Skeletal muscle satellite cell (primary cell): ENCODE results near the gene ACVR1B.
A peak's percentile ranks its signal among the peaks of the same experiment; 100 is the strongest.

Experiments used
- H3K27me3 ChIP-seq: 2 replicates; pipeline ENCODE4 v1.7.0; 2013; ENCODE audit warnings: low read length; ENCODE audit not compliant: control insufficient read depth, insufficient read depth
- H3K36me3 ChIP-seq: 2 replicates; pipeline ENCODE4 v1.7.0; 2013; ENCODE audit warnings: mild to moderate bottlenecking, control low read depth, low read length; ENCODE audit not compliant: insufficient read depth
- H3K4me1 ChIP-seq: 2 replicates; pipeline ENCODE4 v1.7.0; 2013; ENCODE audit warnings: low read length; ENCODE audit not compliant: control insufficient read depth, insufficient read depth
- H3K4me2 ChIP-seq: 2 replicates; pipeline ENCODE4 v1.7.0; 2013; ENCODE audit warnings: mild to moderate bottlenecking, low read length
- H3K4me3 ChIP-seq: 2 replicates; pipeline ENCODE4 v1.7.0; 2013; ENCODE audit warnings: low read length
- H3K9ac ChIP-seq: 2 replicates; pipeline ENCODE4 v1.7.0; 2013; ENCODE audit warnings: mild to moderate bottlenecking, low read depth, low read length, moderate library complexity
- H3K9me3 ChIP-seq: replicated peaks from 2 replicates; pipeline ENCODE4 v1.7.0; 2013; ENCODE audit warnings: mild to moderate bottlenecking, control low read depth, low read length

The ACVR1B gene

DNA sequence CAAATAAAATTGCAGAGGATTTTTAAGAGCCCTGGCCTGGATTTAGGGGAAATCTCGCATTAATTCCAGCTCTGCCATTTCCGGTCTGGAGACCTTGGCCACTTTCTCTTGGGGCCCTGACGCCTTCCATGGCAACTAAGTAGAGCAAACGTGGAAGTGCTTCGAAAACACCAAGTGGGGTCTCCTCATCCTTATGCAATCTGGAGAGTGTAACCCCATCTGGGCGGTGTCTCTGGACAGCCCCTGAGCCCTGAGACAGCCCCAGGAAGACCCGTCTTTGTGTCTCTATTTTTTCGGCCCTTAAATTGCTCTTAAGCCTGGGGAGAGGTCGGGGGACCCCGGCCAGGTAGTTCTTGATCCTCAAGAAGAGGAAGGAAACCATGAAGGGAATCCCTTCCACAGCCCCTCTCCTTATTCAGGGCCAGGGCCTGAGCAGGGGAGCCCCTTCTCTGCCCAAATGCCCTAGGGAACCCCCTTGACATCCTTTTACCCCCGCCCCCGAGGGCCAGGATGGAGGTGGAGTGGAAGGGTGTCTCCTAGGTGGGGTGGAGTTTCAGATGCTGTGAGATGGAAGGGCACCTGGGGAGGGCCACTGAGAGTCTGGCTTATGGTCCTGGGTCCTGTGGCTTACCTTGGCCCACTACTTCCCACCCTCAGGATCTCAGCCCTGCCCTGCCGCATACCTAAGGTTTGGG, 82.1 kb downstream of the ACVR1B start:
- peak overlapping the region; percentile 84 for H3K4me2 ChIP-seq
- H3K4me1 ChIP-seq = peaks cover 29% of the 10 kb centered on the region
- H3K4me3 ChIP-seq = peak overlapping the region; percentile 67
- no peaks in the 10 kb centered on the region for H3K9me3 ChIP-seq
- peak overlapping the region; percentile 88 for H3K9ac ChIP-seq
- no peaks in the 10 kb centered on the region for H3K27me3 ChIP-seq
- no peaks in the 10 kb centered on the region for H3K36me3 ChIP-seq

DNA sequence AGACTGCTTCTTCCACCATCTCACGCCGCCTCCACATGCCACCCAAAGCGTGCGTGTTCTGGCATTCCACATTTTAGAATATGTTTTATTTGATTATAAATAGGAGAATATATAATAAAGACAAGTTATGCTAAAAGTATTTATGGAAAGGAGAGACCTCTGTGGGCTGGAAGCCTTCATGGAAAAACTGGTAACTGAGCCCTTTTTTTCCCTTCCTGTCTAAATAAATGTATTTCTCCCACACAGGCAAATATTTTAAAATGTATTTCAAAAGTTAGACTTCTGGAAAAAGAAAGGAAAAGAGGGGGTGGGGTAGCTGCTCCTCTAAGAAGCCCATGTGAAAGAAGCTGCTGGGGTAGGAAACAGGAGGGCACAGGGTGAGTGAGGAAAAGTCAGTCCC, 83.7 kb downstream of the ACVR1B start:
- Histone ChIP-seq H3K9ac (no peak overlapping the region), H3K4me3 (no peak overlapping the region), H3K27me3 (no peaks in the 10 kb centered on the region), H3K9me3 (no peaks in the 10 kb centered on the region), H3K36me3 (no peaks in the 10 kb centered on the region), H3K4me2 (no peak overlapping the region), H3K4me1 (peaks cover 27% of the 10 kb centered on the region)

DNA sequence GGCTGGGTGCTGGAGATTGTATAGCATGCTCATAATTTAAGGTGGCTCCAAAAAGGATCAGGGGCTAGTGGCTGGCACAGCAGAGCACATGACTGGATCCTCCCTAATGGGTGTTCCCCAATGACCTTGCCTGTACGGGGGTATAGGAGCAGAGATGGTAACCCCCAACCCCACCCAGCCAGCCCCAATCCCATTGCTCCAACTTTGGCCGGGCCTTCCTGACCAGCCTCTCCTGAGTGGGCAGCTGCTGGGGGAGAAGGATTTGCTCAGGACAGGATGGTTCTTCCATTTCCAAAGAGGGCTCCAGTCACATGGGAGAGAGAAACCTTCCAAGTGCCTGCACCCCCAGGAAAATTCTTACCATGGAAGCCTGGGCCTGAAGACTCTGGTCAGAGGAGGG, 84.4 kb downstream of the ACVR1B start:
- Histone ChIP-seq H3K36me3 (no peaks in the 10 kb centered on the region), H3K9ac (peak overlapping the region; percentile 81), H3K9me3 (no peaks in the 10 kb centered on the region), H3K4me1 (peaks cover 27% of the 10 kb centered on the region), H3K4me2 (no peak overlapping the region), H3K27me3 (no peaks in the 10 kb centered on the region), H3K4me3 (no peak overlapping the region)

DNA sequence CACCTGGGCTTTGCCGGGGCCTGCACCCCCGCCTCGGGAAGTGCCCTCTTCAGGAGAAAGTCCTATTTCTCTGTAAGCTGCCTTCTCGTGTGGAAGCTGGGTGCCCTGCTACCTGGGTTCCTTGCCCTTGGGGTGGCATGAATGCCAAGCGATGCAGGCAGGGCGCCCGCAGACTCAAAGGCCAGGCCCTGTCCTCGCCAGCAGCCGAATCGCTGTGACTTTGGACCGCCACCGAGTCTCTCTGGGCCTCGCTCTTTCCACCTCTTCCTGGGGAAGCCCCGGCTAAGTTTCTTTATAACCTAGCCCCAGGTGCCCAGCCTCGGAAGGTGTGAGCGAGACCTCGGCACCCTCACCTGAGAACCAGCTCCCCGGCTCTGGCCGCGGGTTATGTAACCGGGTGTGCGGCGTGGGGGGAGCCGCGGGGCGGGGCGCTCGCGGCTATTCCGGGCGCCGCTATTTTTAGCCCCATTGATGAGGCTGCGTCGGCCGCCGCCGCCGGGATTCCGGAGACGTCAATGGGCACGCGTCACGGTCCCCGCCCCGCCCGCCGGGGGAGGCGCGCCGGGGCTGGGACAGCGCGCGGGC, 85.2 kb downstream of the ACVR1B start:
- Histone ChIP-seq H3K9ac (peak overlapping the region; percentile 81), H3K36me3 (no peaks in the 10 kb centered on the region), H3K4me1 (peaks cover 27% of the 10 kb centered on the region), H3K4me2 (peak overlapping the region; percentile 90), H3K4me3 (peak overlapping the region; percentile 66), H3K27me3 (no peaks in the 10 kb centered on the region), H3K9me3 (no peaks in the 10 kb centered on the region)

DNA sequence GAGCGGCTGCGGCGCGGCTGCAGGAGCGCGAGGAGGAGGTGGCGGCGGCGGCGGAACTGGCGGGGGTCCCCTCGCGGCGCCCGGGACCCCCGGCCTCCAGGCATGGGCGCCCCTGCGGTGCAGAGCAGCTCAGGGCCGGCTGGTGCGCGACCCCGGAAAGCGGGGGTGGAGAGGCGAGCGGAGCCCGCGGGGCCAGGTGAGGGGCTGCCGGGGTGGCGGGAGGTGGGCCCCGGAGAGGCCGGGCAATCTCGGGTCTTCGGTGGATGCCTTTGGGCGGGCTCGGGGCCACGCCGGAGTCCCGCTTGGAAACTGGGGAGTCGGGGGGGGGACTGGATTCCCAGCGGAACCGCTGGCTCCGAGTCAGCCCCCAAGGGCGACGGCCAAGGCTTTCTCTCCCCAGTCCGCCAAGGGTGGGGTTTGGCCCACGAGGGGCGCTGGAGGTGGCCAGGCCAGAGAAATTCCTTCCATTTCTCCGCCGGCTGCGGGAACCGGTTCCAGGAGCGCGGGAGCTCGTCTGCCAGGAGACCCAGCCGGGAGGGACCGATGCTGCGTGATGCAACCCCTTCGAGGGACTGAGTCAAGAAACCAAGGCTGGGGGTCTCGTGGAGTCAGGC, 85.9 kb downstream of the ACVR1B start:
- H3K4me2 ChIP-seq = peak overlapping the region; percentile 86
- H3K27me3 ChIP-seq = no peaks in the 10 kb centered on the region
- H3K9ac ChIP-seq = peak overlapping the region; percentile 94
- peaks cover 23% of the 10 kb centered on the region for H3K4me1 ChIP-seq
- no peaks in the 10 kb centered on the region for H3K9me3 ChIP-seq
- no peaks in the 10 kb centered on the region for H3K36me3 ChIP-seq
- H3K4me3 ChIP-seq = peak overlapping the region; percentile 74

DNA sequence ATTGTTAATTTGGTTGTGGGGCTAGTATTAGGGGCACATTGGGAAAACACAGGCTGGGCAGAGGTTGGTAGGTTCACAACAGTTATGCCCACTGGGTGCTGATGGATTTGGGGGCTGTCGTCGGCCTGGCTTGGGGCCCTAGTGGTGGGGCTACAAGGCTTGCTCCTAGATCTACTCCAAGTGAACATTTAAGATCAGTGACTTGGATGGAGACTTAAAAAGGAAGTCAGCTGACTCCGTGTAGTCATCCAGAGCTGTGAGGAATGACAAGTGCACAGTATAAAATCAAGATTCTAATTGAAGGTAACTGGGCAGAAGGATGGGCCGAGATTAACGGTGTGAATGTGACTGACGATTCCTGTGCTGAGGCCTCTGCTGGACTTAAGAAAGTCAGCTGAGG, 86.9 kb downstream of the ACVR1B start:
- H3K36me3 ChIP-seq = no peaks in the 10 kb centered on the region
- H3K27me3 ChIP-seq = no peaks in the 10 kb centered on the region
- H3K9me3 ChIP-seq = no peaks in the 10 kb centered on the region
- no peak overlapping the region for H3K4me2 ChIP-seq
- H3K9ac ChIP-seq = no peak overlapping the region
- no peak overlapping the region for H3K4me3 ChIP-seq
- peaks cover 16% of the 10 kb centered on the region for H3K4me1 ChIP-seq

DNA sequence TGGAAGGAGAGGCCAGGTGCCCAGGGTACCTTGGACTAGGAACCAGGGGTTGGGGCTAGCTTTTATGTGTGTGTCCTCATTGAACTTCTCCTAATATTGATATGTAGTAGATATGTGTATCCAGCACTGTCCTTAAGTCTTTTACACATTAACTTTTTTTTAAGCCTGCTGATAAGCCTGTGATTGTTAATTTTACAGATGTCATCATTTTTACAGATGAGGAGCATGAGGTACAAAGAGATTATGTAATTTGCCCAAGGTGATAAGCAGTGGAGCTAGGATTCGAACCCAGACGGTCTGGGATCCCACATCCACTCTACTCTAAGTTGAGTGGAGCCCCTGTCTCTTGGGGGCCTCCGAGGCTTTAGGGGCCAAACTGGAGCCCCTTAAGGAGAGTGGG, 89.5 kb downstream of the ACVR1B start:
- Histone ChIP-seq H3K27me3 (no peaks in the 10 kb centered on the region), H3K4me1 (peaks cover 31% of the 10 kb centered on the region), H3K4me3 (no peak overlapping the region), H3K36me3 (no peaks in the 10 kb centered on the region), H3K9ac (no peak overlapping the region), H3K4me2 (no peak overlapping the region), H3K9me3 (no peaks in the 10 kb centered on the region)

DNA sequence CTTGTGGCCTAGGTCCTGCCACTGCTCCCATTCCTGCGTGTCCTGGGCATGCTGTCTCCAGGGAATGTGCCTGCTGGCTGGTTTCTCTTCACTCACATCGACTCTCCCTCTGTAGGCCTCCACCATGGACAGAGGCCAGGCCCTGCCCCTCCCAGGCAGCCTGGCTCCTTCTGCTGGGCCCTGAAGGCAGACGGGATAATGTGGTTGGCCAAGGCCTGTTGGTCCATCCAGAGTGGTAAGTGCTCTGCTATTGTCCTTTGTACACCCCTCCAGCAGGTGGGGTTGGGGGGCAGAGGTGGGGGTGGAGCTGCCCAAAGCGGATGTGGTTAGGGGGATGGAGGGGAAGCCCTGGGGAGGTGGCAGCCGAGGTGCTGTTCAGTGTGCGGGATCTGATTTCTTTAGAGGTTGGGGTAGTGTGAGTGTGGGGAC, 90.2 kb downstream of the ACVR1B start:
- no peaks in the 10 kb centered on the region for H3K9me3 ChIP-seq
- no peak overlapping the region for H3K4me2 ChIP-seq
- H3K4me1 ChIP-seq = peaks cover 28% of the 10 kb centered on the region
- H3K27me3 ChIP-seq = no peaks in the 10 kb centered on the region
- no peak overlapping the region for H3K4me3 ChIP-seq
- H3K9ac ChIP-seq = no peak overlapping the region
- H3K36me3 ChIP-seq = no peaks in the 10 kb centered on the region

DNA sequence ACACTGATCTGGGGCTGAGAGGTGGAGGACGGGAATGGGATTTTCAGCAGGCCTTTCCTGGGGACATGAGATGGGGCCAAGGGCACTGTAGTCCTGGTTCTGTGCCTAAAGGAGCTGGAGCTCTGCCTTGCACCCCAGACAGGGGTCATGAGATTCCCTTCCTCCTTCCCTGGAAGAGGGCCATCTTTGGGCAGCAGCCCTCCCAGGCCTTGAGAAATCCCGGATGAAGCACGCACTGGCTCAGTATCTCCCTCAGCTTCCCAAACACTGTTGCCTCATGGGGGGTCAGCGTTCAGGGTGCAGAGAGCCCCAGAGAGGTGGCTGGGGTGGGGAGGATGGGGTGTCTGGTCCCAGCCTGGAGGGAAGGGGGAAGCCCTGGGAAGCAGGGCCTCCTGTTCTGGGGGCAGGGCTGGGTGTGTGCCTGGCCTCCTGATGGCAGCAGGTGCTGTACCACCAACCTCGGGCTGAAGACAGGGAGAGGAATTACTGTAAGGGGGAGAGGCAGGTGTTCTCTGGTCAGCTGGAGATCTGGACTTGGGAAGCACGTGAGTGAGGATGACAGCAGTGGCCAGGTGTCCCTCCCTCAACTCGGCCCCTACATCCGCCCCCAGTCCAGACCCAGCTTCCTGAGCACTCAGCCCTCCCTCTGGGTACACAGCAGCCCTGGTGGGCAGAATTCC, 91.3 kb downstream of the ACVR1B start:
- no peak overlapping the region for H3K4me2 ChIP-seq
- no peaks in the 10 kb centered on the region for H3K27me3 ChIP-seq
- H3K4me1 ChIP-seq = peaks cover 23% of the 10 kb centered on the region
- no peak overlapping the region for H3K9ac ChIP-seq
- no peak overlapping the region for H3K4me3 ChIP-seq
- H3K9me3 ChIP-seq = no peaks in the 10 kb centered on the region
- no peaks in the 10 kb centered on the region for H3K36me3 ChIP-seq

DNA sequence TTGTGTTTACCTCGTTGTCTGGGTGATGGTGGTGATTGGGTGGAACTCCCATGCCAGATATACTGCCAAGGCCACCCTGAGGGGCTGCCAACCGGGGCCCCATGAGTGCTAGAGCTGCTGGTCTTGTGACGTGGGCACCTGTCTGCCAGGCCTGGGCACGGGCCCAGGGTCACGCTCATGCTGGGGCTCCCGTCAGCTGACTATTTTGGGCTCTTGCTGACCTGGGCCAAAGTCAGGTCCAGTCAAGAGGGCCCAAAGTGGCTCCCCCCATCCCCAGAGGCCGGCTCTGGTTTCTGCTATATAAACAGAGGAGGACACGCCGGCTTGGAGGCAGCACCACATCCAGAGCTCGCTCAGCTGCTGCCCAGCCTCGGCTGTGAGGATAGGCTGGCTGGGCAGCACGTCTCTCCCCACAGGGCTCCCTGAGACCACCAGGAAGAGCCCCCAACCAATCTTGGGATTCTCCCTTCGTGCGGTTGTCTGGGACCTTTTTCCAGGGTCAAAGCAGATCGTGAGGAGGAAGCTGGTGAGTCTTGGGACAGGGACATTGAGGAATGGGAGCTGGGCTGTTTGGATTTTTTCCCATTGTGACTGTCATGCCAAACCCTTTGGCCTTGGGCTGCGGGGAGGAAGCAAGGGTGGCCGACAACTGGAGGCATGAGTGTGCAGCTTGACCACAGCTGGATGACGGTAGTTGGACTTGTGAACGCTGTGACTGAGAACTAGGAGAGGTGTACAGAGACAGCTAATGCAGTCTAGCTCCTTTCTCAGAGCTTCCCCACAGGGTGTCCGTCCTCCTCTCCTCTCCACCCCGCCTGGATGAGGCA, 92.1 kb downstream of the ACVR1B start:
- Histone ChIP-seq H3K36me3 (no peaks in the 10 kb centered on the region), H3K9me3 (no peaks in the 10 kb centered on the region), H3K4me1 (peaks cover 23% of the 10 kb centered on the region), H3K9ac (peak overlapping the region; percentile 74), H3K4me2 (peak overlapping the region; percentile 46), H3K4me3 (no peak overlapping the region), H3K27me3 (no peaks in the 10 kb centered on the region)
